Glomerular endothelial cell (primary cell): ENCODE measurements around the gene TMEFF1. TPM values are rescaled to one million over a fixed set of nuclear protein-coding genes. Genes with fewer than 3 reads are reported as not detected.
A peak's percentile ranks its signal among the peaks of the same experiment; 100 is the strongest.

Experiments
- DNase-seq: peaks from one replicate; pipeline ENCODE4 v3.0.0-alpha.2; 2011; ENCODE audit warnings: low read depth, low spot score; ENCODE audit errors: extremely low read depth
- total RNA-seq: library from RNA; depleted of rRNA; stranded (reverse); fragments of >200 nt; gene quantifications from 2 replicates; pipeline ENCODE4 v1.2.3, GENCODE V29; 2015

The TMEFF1 gene
- total RNA-seq, 1 donor from 2014 or later: 35.1 TPM

DNA sequence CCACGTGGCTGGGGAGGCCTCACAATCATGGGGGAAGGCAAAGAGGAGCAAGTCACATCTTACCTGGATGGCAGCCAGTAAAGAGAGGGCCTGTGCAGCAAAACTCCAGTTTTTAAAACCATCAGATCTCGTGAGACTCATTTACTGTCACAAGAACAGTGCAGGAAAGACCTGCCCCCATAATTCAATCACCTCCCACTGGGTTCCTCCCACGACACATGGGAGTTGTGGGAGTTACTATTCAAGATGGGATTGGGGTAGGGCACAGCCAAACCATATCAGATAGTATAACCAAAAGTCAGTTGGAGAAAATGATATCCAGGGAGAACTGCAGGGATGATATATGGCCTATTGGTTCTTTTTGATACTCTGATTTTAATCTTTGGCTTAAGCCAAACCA, 94.9 kb downstream of the TMEFF1 start:
- DNase-seq: no peak

GRCh38 chr9:100573655-100574260, 100.8 kb downstream of the TMEFF1 start:
- no peak for DNase-seq

DNA sequence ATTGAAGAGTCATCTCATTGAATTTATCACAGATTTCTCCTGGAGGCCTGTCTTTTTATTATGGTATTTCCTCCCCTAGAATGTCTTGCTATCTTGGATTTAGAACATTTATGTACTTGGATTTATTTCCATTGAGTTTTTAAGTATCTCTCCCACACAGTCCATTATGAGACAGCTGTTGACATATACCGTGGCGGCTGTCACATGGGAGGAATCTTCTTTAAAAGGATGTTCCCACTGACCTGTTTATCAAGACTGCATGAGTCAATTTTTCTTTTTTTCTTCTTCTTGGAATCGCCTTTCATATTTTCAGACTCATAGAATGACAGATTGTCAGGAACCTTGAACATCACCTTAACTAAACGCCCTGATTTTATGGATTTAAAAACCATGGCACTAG, 102.1 kb downstream of the TMEFF1 start:
- DNase-seq: no peak

DNA sequence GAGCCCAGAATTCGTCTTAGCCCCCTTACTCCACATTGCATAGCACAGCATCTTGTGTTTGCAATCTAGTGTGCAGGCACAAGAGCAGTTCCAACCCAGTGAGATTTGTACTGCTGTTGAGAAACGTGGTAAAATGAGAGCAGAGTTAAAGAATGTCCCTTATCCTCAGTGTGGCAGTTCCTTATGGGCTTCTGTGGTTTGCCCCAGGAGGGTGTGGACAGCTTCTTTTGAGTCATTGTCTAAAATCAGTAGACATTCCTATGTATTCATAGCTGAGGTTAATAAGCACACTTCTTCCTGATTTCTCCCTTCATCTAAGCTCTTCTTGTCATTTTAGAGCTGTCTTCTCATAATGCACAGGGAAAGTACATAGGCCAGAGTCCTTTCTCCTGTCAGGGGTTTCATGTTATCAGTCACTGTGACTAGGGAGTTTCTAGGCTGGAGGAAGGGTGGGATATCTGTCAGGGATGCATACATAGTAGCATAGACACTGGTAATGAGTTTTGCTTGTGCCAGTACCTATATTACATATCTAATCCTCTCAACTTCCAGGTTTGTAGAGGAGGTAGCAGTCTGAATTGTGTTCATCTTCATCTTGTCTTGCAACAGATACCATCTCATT, 102.9 kb downstream of the TMEFF1 start:
- no peak for DNase-seq

GRCh38 chr9:100577776-100578448, 105.0 kb downstream of the TMEFF1 start, which contains the start of gene CAVIN4:
Gene CAVIN4 (plus strand): TSS chr9:100578079. CDS start chr9:100578144, 65 bp downstream.
- no peak for DNase-seq

- no peak for DNase-seq
These were observed 105.7 kb downstream of the TMEFF1 start for GRCh38 chr9:100578610-100579009.

- DNase-seq: no peak
These were observed 106.7 kb downstream of the TMEFF1 start for GRCh38 chr9:100579665-100580064.

- no peak for DNase-seq
These were observed 107.3 kb downstream of the TMEFF1 start for GRCh38 chr9:100580257-100580656.

GRCh38 chr9:100581081-100581480, 108.1 kb downstream of the TMEFF1 start:
- no peak for DNase-seq

GRCh38 chr9:100581661-100582060, 108.7 kb downstream of the TMEFF1 start:
- DNase-seq: no peak

DNA sequence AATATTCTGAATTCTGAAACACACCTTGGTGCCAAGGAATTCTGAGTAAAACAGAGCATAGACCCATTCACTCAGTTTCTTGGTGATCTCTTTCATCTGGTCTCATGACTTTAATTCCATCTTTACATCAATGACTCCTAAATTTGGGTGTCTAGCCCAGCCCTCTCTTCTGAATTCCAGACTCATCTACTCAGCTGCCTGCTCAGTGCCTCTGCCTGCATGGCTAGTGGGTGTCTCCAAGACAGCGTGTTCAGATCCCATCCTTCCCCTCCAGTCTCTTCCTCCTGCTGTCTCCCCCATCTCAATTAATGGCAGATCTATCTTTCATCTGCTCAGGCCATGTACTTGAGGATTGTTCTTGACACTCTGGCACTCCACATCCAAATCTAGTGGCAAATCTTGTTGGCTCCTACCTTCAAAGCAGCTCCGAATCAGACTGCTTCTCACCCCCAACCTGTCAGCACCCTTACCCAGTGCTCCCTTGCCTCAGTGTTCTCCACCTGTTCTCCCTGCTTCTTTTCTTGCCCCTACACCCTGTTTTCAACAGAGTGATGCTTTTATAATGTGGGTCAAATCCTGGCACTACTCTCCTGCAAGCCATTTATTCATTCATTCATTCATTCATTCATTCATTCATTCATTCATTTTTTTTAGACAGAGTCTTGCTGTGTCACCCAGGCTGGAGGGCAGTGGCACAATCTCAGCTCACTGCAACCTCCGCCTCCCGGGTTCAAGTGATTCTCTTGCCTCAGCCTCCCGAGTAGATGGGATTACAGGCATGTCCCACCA, 110.3 kb downstream of the TMEFF1 start:
- no peak for DNase-seq

- DNase-seq: no peak
These were observed 112.0 kb downstream of the TMEFF1 start for GRCh38 chr9:100584951-100585350.

DNA sequence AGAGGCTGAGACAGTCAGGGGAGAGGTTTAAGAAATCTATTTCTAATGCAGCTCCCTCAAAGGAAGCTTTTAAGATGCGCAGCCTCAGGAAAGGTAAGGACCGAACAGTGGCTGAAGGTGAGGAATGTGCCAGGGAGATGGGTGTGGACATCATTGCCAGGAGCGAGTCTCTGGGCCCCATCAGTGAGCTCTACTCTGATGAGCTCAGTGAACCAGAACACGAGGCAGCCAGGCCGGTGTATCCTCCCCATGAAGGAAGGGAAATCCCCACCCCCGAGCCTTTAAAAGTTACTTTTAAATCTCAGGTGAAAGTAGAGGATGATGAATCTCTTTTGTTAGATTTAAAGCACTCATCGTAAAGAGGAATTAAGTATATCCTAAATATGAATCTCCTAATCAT, 113.1 kb downstream of the TMEFF1 start:
- no peak for DNase-seq

GRCh38 chr9:100587375-100587774, 114.4 kb downstream of the TMEFF1 start:
- DNase-seq: no peak

DNA sequence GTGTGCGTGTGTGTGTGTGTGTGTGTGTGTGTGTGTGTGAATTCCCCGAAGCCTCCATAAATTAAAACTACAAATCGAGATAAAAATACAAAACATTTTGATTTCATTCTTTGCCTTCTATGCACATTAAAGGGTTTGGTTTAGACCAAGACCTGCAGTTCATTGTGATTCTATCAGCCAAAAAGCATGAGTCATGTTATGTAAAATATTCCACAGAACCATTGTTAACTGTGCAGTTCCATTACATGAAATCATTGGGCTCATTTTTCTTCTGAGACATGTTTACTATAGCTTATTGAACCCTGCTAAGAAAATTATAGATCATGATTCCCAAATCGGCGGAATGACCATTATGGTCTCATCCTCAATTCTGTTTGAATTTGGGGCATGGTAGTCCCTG, 116.6 kb downstream of the TMEFF1 start:
- no peak for DNase-seq

GRCh38 chr9:100590481-100590880, 117.5 kb downstream of the TMEFF1 start:
- no peak for DNase-seq

- DNase-seq: no peak
These were observed 118.2 kb downstream of the TMEFF1 start for GRCh38 chr9:100591139-100591538.

- DNase-seq: no peak
These were observed 118.9 kb downstream of the TMEFF1 start for GRCh38 chr9:100591639-100592412.

DNA sequence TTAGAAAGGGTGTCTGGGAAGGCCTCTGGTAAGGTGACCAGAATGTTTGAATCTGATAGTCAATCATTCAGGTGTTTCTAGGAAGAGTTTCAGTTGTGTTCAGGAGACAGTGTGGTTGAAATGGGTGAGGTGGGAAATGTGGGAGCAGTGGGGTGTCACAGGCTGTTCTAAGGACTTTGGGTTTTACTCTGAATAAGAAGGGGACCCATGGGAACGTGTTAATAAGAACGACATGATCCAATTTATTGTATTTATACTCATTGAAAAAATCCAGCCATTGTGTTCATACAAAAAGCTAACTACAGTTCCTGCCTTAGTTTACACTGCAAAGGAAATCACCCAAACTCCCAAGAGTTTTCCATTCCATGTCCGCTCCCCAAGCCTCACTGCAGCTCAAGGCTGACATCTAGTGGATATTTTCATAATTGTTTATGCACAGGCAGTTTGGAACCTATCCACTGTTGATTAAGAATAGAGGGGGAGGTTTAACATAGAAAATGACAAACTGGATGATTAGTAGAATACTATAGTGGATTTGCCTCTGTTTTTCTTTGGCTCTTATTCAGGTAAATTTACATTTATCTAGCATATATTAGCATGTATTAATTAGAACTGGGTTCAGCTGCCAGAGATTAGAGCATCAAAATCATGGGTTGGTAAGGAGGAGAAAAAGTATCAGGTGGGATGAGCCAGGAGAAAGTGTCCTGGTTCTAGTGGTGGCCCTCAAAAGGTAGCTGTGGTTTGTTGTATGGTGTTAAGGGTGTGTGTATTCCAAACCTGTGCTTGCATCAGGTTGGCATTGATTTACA, 122.6 kb downstream of the TMEFF1 start:
- DNase-seq: peak; percentile 67

- DNase-seq: no peak
These were observed 124.3 kb downstream of the TMEFF1 start for GRCh38 chr9:100597236-100597635.
